GM12878 (cell line): ENCODE data around the gene MISP3. TPM values are rescaled to one million over a fixed set of nuclear protein-coding genes. Genes with fewer than 3 reads are reported as not detected.

Experiments used
- ATAC-seq: fragments of 200-7000 bp; cut with Tn5 transposase; 3 replicates; pipeline ENCODE4 v1.9.1; 2020; ENCODE audit warnings: mild to moderate bottlenecking, moderate library complexity
- BruUV-seq: library from RNA; stranded (reverse); fragments of 400-500 nt; replicated peaks from 2 replicates; lab custom pipeline; 2021; lab: Mats Ljungman, UMichigan
- CTCF ChIA-PET: fragments of 300-600 bp; sonication (Branson Sonifier 250); formaldehyde crosslinking; extraction: SDS; loops from one replicate; lab custom pipeline; 2021; ENCODE audit warnings: inconsistent platforms; lab: Yijun Ruan, JAX
- POLR2A ChIA-PET: fragments of 350-600 bp; formaldehyde crosslinking; extraction: SDS; loops from one replicate; lab custom pipeline; 2021; ENCODE audit warnings: inconsistent platforms; lab: Charles Lee
- RAD21 ChIA-PET: fragments of 300-600 bp; sonication (Branson Sonifier 250); formaldehyde crosslinking; loops from one replicate; lab custom pipeline; 2023; ENCODE audit warnings: antibody characterized with exemption; ENCODE audit not compliant: unreplicated experiment; lab: Charles Lee
- SMC1A ChIA-PET: fragments of 300-600 bp; sonication (Branson Sonifier 250); formaldehyde crosslinking; loops from one replicate; lab custom pipeline; 2023; ENCODE audit not compliant: unreplicated experiment, uncharacterized antibody; lab: Charles Lee
- DNase-seq: peaks from one replicate; pipeline ENCODE4 v3.0.0-alpha.2; 2011; ENCODE audit warnings: low read depth, low spot score
- FAIRE-seq: peaks from 3 replicates; lab custom pipeline; 2011; peaks lifted over from hg19 to GRCh38; lab: Jason Lieb, UNC
- H2AFZ ChIP-seq: 2 replicates; pipeline ENCODE4 v1.6.0; 2011; ENCODE audit warnings: low read depth, low read length, control low read depth; ENCODE audit not compliant: control insufficient read depth
- H3K27ac ChIP-seq: 2 replicates; pipeline ENCODE4 v1.5.1; 2011; ENCODE audit warnings: control low read depth; ENCODE audit not compliant: control insufficient read depth, insufficient read depth
- H3K27me3 ChIP-seq, 2 experiments: replicated peaks in 1 of 2; 2 replicates each; pipeline versions ENCODE4 v1.6.0 to v1.6.1; 2011; ENCODE audit warnings: low read length in 1 of 2; ENCODE audit not compliant: control insufficient read depth in 2 of 2, insufficient read depth in 2 of 2
- H3K36me3 ChIP-seq, 2 experiments: 2 replicates each; pipeline ENCODE4 v1.5.1; 2011; ENCODE audit warnings: low read length in 1 of 2; ENCODE audit not compliant: control insufficient read depth in 2 of 2, insufficient read depth in 2 of 2
- H3K4me1 ChIP-seq: 2 replicates; pipeline ENCODE4 v1.6.1; 2011; ENCODE audit warnings: mild to moderate bottlenecking, low read length, moderate library complexity, mixed read lengths; ENCODE audit not compliant: control insufficient read depth, insufficient read depth
- H3K4me2 ChIP-seq: 2 replicates; pipeline ENCODE4 v1.6.0; 2011; ENCODE audit warnings: control low read depth; ENCODE audit not compliant: control insufficient read depth, insufficient read depth
- H3K4me3 ChIP-seq: fragments of 200-600 bp; sonication (generic); 2 replicates; pipeline ENCODE4 v1.5.1; 2016
- H3K79me2 ChIP-seq: 2 replicates; pipeline ENCODE4 v1.6.0; 2011; ENCODE audit warnings: low read length; ENCODE audit not compliant: control insufficient read depth, insufficient read depth
- H3K9ac ChIP-seq: 2 replicates; pipeline ENCODE4 v1.8.0; 2011; ENCODE audit warnings: low read length, control low read depth, mixed read lengths; ENCODE audit not compliant: control insufficient read depth, insufficient read depth
- H3K9me3 ChIP-seq: replicated peaks from 3 replicates; pipeline ENCODE4 v1.5.1; 2011; ENCODE audit warnings: mild to moderate bottlenecking, low read length; ENCODE audit not compliant: control insufficient read depth, insufficient read depth
- H4K20me1 ChIP-seq: 2 replicates; pipeline ENCODE4 v1.6.0; 2011; ENCODE audit not compliant: control insufficient read depth, insufficient read depth
- ATF3 ChIP-seq: IDR thresholded peaks from 2 replicates; pipeline ENCODE4 v1.6.1; 2011; ENCODE audit warnings: low read depth, mild to moderate bottlenecking, low read length, moderate library complexity, borderline replicate concordance; ENCODE audit errors: extremely low read depth
- BCL3 ChIP-seq: IDR thresholded peaks from 2 replicates; pipeline ENCODE4 v1.6.1; 2011; ENCODE audit warnings: borderline replicate concordance, low read depth, mild to moderate bottlenecking, moderate library complexity, low read length; ENCODE audit not compliant: insufficient read depth, poor library complexity, severe bottlenecking
- BRCA1 ChIP-seq: IDR thresholded peaks from 2 replicates; pipeline ENCODE4 v1.6.1; 2011; ENCODE audit warnings: low read depth, low read length, improper control_type of control experiment
- CBX5 ChIP-seq: sonication (generic); IDR thresholded peaks from 2 replicates; pipeline ENCODE4 v1.6.1; 2016; ENCODE audit warnings: low read depth, moderate library complexity, mild to moderate bottlenecking, inconsistent platforms
- CTCF ChIP-seq, 3 experiments: IDR thresholded peaks in 2 of 3; conservative IDR thresholded peaks in 1 of 3; 2 replicates each; pipeline ENCODE4 v1.5.1; 2011; ENCODE audit warnings: low read depth in 3 of 3, low read length in 3 of 3, mild to moderate bottlenecking in 3 of 3, control low read depth in 2 of 3, moderate library complexity in 2 of 3, inconsistent platforms in 1 of 3, mixed read lengths in 1 of 3; ENCODE audit not compliant: control insufficient read depth in 2 of 3, insufficient read depth in 1 of 3; ENCODE audit errors: extremely low read depth in 1 of 3
- FOS ChIP-seq: IDR thresholded peaks from 3 replicates; pipeline ENCODE4 v1.6.1; 2011; ENCODE audit warnings: borderline replicate concordance; ENCODE audit not compliant: insufficient read length; ENCODE audit errors: extremely low read depth
- HCFC1 ChIP-seq: fragments of 150-350 bp; IDR thresholded peaks from 2 replicates; pipeline ENCODE4 v1.6.1; 2014; ENCODE audit warnings: low read length
- HDAC2 ChIP-seq: fragments of 200-600 bp; sonication (generic); IDR thresholded peaks from 2 replicates; pipeline ENCODE4 v1.6.1; 2017
- HDAC6 ChIP-seq: fragments of 200-600 bp; sonication (generic); IDR thresholded peaks from one replicate; pipeline ENCODE4 v1.8.0; 2017; ENCODE audit warnings: antibody characterized with exemption; ENCODE audit not compliant: unreplicated experiment
- IKZF1 ChIP-seq: fragments of 450-650 bp; conservative IDR thresholded peaks from 2 replicates; pipeline ENCODE4 v1.6.1; 2017; ENCODE audit warnings: antibody characterized with exemption, mild to moderate bottlenecking
- MYC ChIP-seq: IDR thresholded peaks from 2 replicates; pipeline ENCODE4 v1.6.1; 2011; ENCODE audit warnings: mild to moderate bottlenecking, low read length, moderate library complexity, inconsistent platforms; ENCODE audit not compliant: insufficient read depth, insufficient replicate concordance, insufficient read length, severe bottlenecking
- NR2F1 ChIP-seq: fragments of 450-650 bp; conservative IDR thresholded peaks from 2 replicates; pipeline ENCODE4 v1.6.1; 2017; ENCODE audit warnings: mild to moderate bottlenecking
- POU2F2 ChIP-seq: IDR thresholded peaks from 3 replicates; pipeline ENCODE4 v1.6.1; 2011; ENCODE audit warnings: low read depth, mild to moderate bottlenecking, low read length, borderline replicate concordance
- RAD21 ChIP-seq: IDR thresholded peaks from 2 replicates; pipeline ENCODE4 v1.6.1; 2011; ENCODE audit warnings: mild to moderate bottlenecking, low read depth, low read length, moderate library complexity; ENCODE audit not compliant: insufficient read depth
- SP1 ChIP-seq: IDR thresholded peaks from one replicate; pipeline ENCODE4 v1.6.1; 2011; ENCODE audit warnings: low read depth, low read length
- USF1 ChIP-seq: IDR thresholded peaks from 2 replicates; pipeline ENCODE4 v1.6.1; 2011; ENCODE audit warnings: borderline replicate concordance, low read depth, mild to moderate bottlenecking, moderate library complexity, mixed read lengths, low read length; ENCODE audit not compliant: insufficient read depth; ENCODE audit errors: extremely low read length
- ZNF217 ChIP-seq: fragments of 450-650 bp; IDR thresholded peaks from 2 replicates; pipeline ENCODE4 v1.6.1; 2017; ENCODE audit warnings: antibody characterized with exemption, mild to moderate bottlenecking
- WGBS: methylation state at CpG from one replicate; pipeline ENCODE4 v1.1.6; 2016; ENCODE audit warnings: low lambda C conversion rate; ENCODE audit not compliant: insufficient replicate concordance, insufficient coverage; ENCODE audit errors: missing lambda C conversion rate; 5-methylcytosine and 5-hydroxymethylcytosine counted together
- in situ Hi-C: fragments of 300-500 bp; cut with MboI; formaldehyde crosslinking; loops from 9 replicates; pipeline ENCODE4 v1.14.3; 2018; ENCODE audit warnings: mixed read lengths
- intact Hi-C: fragments of 100-400 bp; cut with micrococcal nuclease; formaldehyde crosslinking; loops from one replicate; pipeline ENCODE4 v1.14.2; 2022; ENCODE audit not compliant: unreplicated experiment
- polyA plus RNA-seq, 11 experiments: library from polyadenylated mRNA; depleted of rRNA in 4 of 11; unstranded in 6 of 11; stranded (reverse) in 5 of 11; fragments of >200 nt; fragmentation: Nextera tagmentation in 4 of 11; fragmentation: Illumina TruSeq in 1 of 11; extraction: Ambion mirVana in 4 of 11; extraction: Trizol in 1 of 11; gene quantifications; 1 replicate in 1 of 11; 2 replicates in 10 of 11; pipeline versions ENCODE4 v1.2.1 to v1.2.3, GENCODE V29; 2011 to 2016; ENCODE audit warnings: inconsistent platforms in 2 of 11, missing spikeins in 2 of 11, low read depth in 1 of 11
- total RNA-seq, 4 experiments: library from RNA; depleted of rRNA in 3 of 4; stranded (reverse); fragments of >200 nt in 3 of 4; fragmentation: Illumina TruSeq in 1 of 4; extraction: Trizol in 1 of 4; gene quantifications; 2 replicates each; pipeline versions ENCODE4 v1.2.1 to v1.2.3, GENCODE V29; 2013 to 2021

Gene MISP3
- total and polyA plus RNA-seq, 10 of the 15 experiments (the other 5 are each of a cell fraction or from before 2014, with no cell fraction given), result 0.07 to 1.4 (median 0.64) TPM

GRCh38 chr19:14094854-14095253 is 22.3 kb downstream of the MISP3 start (continued):
- no peak for TF ChIP-seq POU2F2
- TF ChIP-seq ATF3, result no peak
- TF ChIP-seq RAD21, result no peak
- TF ChIP-seq ZNF217, result no peak
- no peak for TF ChIP-seq IKZF1
- TF ChIP-seq HDAC2, result no peak
- no peak for TF ChIP-seq BCL3
- no peak for TF ChIP-seq FOS

- Histone ChIP-seq H3K4me2 (no peak overlapping the region), H3K27ac (no peak overlapping the region), H3K9ac (no peak overlapping the region), H2AFZ (no peak overlapping the region), H3K4me3 (no peak overlapping the region), H3K36me3 (peaks cover 0 to 13% of the 10 kb centered on the region in 2 experiments), H3K4me1 (no peaks in the 10 kb centered on the region), H3K9me3 (peaks cover 2% of the 10 kb centered on the region; the same call in 1 of the 3 replicates), H3K27me3 (no peaks in the 10 kb centered on the region), H3K79me2 (no peaks in the 10 kb centered on the region; the same call in 1 of the 2 replicates), H4K20me1 (no peaks in the 10 kb centered on the region)
- intact Hi-C loops, result no loop called here
- SMC1A ChIA-PET, result no interaction called here
- in situ Hi-C loops, result no loop called here
- ATAC-seq (no peak), DNase-seq (no peak), FAIRE-seq (no peak)
- RAD21 ChIA-PET, result no interaction called here
- POLR2A ChIA-PET, result no interaction called here
- CTCF ChIA-PET, result interaction anchor here (0.6 to 1.2 kb wide), 3 partner anchors 18 to 40 kb away, joined by 3 to 5 read pairs (median 5); partner anchors contain the start of gene ASF1B
- WGBS, result 93% methylated on average over 11 of the region's 11 CpGs
- no TSS peak for BruUV-seq
- no peak for TF ChIP-seq HCFC1
- no peak for TF ChIP-seq HDAC6
- peak in 2 of 3 experiments; percentile 14 to 15; a peak in 1 of 6 replicates for TF ChIP-seq CTCF (IDR thresholded peaks at IDR 0.05 in 2 of 3, conservative IDR thresholded peaks at IDR 0.05 in 1 of 3; ENCODE audit: control insufficient read depth in 2 of 3, extremely low read depth in 1 of 3, insufficient read depth in 1 of 3, low read depth in 3 of 3, low read length in 3 of 3)
- no peak for TF ChIP-seq USF1
- TF ChIP-seq SP1, result no peak
- TF ChIP-seq NR2F1, result no peak
- no peak for TF ChIP-seq CBX5
- TF ChIP-seq BRCA1, result no peak
- no peak for TF ChIP-seq MYC
- peak; percentile 18; the same call in 1 of the 2 replicates for TF ChIP-seq RAD21
Observed at GRCh38 chr19:14096272-14096992, 23.8 kb downstream of the MISP3 start.
